T-helper 2 cell (primary cell): Measurements from ENCODE around the gene UCK1.

ENCODE experiments used
- DNase-seq, 5 experiments: peaks; one replicate each; pipeline versions ENCODE4 v3.0.0 to v3.0.0-alpha.2; 2012 to 2022

The UCK1 gene

DNA sequence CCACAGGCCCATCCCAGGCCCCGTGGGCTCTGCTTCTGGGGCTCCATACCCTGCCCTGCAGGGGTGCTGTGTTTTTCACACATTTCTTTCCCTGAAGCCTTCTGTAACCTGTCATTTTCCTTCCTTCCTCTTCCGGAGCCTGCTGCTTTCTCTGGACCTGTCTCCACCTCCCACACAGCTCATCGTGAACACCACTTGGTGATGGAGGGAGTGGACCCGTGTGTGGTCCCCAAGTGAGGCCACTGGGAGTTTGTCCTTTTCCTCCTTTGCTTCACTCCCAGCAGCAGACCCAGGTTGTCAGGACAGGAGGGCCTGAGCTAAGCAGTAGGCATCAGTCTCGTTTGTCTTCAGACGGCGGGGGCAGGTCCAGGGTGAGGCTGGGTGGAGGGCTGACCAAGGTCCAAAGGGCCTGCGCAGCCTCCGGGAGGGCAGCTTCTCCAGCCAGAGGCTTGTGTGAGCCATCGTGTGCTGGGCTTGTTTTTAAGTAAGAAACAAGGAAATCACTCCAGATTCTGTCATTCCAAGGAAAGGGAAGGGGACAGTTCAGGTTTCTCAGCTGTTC, 34.1 kb downstream of the UCK1 start:
- no peak for DNase-seq

DNA sequence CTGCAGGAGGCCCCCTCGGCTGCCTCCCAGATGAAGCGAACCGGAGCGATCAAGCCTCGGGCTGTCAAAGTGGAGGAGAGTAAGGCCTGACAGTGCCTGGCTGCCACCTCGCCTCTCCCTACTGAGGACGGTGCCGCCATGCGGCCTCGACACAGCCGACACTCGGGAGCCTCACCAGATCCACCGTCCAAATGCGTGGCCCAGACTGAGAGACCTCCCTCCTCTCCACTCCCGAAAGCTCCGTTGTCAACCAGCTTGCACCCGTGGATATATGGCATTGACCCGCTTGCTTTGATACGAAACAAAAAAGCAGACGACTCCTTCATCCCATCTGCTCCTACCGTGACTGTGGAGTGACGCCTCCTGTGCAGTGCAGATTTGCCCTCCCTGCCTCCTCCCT, 35.3 kb downstream of the UCK1 start:
- no peak for DNase-seq

DNA sequence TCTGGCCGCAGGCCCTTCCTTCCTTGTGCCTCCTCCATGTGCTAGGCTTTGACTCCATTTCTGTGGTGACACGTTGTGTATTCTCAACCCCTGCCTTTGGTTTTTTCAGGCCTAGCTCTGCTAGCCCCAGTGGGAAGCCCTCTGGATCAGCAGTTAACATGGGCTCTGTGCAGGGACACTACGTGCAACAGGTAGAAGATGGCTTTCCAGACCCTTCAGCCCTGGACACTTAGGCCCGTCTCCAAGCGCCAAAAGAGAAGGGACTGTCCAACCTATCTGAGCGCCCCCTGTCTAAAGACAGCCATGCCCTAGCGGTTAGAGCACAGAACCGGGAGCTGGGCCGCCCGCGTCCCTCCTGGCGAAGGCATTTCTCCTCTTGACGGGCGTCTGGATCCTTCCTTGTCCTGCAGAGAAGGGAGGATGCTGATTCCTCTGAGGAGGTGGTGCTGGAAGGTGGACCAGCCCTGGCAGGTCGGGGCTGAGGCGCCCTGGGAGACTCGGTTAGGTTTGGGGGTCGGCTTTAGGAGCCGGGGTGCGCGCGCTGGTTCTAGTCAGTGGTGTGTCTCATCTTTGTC, 36.7 kb downstream of the UCK1 start:
- no peak for DNase-seq

DNA sequence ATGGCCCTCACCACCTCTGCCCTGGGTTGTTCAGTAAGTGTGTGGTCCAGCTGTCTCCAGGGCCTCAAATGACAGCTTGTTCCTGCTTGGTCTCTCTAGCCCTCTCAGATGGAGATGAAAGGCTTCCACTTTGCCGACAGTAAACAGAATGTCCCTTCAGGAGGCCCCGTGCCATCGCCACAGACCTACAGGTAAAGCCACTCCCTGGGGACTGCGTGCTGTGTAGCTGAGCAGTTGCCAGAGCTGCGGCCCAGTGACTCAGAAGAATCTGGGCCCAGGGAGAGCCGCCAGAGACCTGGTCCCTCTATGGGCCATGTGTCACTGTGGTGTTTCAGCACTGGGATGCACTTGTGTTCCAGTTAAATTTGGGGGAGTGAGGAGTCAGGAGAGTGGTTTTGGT, 39.0 kb downstream of the UCK1 start:
- no peak for DNase-seq

DNA sequence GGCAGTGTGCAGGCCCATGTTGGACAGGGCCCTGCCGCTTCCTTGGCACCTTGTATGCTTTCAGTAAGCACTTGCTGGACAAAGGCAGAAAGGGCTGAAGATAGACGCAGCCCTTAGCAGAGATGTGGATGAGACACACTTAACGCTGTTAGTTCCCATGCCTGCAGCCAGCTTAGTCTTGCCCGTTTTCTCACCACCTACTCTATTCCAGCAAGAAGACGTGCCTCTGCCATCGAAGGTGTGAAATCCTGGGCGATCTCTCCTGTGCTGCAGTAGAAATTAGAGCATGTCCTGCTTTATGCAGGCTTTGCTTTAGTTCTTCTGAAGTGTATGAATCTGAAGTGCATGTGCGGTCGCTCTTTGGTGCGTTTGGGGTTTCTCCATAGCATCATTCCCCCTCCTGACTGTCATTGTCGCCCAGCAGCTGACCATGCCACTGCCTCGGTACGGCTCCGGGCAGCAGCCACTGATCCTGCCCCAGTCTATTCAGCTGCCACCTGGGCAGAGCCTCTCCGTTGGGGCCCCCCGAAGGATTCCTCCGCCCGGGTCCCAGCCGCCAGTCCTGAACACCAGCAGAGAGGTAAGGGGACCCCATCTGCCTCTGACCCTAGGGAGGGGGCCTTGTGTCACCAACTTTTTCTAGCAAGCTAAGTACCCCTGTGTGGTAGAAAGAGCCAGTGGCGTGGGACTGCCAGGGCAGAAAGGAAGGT, 39.9 kb downstream of the UCK1 start:
- no peak for DNase-seq

DNA sequence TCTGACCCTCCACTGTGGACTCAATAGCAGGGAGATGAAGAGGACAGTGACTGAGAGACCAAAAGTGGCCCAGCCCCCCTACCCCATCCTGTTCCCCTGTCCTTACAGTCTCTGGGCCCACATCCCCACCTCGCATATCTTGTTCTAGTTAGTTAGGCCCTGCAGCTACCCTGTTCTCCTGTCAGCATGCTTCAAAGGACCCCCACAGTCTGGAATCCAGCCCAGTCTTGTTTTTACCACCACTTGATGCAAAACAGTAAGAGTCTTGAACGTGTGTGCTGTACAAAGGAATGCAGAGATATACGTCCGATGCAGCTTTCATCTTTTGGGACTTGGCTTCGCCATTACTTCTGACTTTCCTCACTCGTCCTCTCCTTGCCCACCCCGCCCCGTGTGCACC, 40.5 kb downstream of the UCK1 start:
- DNase-seq = no peak

DNA sequence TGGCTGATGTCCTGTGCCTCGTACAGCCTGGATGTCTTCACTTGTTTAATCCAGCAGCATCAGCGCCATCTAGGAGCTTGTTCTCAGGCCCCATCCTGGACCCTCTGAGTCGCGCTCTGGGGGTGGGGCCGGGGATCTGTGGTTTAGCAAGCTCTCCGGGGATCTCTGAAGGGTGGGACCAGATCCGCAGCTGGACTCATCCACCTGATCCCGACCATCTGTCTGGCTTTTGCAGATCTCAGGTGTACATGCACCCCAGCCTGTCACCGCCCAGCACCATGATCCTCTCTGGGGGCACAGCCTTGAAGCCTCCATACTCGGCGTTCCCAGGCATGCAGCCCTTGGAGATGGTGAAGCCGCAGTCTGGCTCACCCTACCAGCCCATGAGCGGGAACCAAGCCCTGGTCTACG, 43.4 kb downstream of the UCK1 start:
- no peak for DNase-seq

DNA sequence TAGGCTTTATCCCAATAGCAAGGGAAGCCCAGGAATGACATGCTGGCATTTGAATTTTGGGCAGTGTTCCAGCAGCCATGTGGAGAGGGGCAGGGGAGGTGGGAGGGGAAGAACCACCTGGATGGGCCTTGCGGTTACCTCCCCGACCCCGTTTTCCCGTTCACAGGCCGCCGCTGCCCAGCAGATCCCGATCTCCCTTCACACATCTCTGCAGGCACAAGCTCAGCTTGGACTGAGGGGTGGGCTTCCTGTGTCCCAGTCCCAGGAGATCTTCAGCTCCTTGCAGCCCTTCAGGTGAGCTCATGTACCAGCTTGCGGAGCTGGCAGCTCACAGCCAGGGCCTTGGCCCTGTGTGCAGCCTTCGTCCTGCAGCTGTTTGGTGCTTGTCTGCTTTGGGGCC, 44.1 kb downstream of the UCK1 start:
- DNase-seq = no peak

DNA sequence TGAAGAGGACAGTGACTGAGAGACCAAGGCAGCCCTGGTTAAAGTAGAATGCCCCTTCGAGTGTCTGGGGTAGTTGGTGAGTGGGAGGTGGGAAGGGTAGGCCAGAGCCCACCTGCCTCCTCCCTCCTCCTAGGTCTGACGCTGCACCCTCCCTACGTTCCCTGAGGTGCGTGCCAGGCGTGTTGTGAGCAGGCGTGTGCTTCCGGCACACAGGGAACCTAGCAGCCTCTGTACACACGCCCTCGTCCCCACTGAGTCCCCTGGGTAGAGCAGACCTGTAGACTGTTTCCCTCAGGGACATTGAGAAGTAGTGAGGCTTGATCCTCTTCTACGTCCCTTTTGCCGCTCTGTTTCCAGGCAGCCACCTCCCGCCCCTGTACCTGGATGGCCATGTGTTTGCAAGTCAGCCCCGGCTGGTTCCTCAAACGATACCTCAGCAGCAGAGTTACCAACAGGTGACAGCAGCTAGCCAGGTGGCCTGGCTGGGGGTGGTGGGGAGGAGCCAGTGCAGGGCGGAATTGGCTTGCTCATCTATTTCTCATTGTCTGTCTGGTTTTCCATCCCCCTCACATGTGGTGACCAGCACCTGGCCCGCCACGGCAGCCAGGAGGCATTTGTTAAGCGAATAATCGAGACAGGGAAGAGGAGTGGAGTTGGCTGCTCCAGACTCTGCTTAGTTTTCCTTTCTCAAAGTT, 45.2 kb downstream of the UCK1 start:
- no peak for DNase-seq

DNA sequence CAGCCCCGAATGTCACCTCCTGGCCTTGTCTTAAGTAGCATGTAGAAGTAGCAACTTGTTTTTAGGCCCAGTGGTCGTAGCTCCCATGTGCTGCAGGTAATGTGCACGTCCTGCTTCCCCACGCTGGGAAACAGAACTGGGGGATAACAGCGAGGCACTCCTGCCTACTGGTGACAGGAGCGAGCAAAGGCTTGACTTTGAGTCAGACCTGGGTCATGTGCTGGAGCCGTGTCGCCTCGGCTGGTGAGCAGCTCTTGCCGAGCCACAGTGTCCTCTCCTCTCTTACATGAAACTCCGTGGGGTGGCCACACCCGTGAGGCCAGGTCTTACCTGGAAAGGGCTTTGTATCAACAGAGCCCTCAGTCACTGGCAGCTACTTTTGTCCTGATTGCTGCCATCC, 45.9 kb downstream of the UCK1 start:
- DNase-seq = no peak

DNA sequence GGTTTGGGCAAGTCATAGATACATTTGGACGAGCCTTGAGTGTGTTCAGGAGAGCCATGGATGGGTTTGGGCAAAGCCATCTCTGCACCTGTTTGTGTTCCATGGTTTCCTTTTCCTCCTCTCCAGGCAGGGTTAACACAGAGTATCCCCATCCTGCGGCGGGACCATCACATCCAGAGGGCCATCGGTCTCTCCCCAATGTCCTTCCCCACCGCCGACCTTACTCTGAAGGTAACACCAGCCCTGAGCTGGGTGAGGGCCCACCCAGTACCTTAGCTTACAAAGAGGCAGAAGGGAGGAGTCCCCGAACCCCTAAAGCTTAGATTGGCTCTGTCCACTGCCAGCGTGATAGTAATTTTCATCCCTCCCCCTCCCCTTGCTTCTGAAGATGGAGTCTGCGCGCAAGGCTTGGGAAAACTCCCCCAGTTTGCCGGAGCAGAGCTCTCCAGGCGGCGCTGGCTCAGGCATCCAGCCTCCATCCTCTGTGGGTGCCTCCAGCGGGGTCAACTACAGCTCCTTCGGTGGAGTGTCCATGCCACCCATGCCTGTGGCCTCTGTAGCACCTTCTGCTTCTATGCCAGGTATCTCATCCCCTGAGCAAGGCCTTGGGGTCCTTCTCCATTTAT, 46.4 kb downstream of the UCK1 start:
- no peak for DNase-seq

DNA sequence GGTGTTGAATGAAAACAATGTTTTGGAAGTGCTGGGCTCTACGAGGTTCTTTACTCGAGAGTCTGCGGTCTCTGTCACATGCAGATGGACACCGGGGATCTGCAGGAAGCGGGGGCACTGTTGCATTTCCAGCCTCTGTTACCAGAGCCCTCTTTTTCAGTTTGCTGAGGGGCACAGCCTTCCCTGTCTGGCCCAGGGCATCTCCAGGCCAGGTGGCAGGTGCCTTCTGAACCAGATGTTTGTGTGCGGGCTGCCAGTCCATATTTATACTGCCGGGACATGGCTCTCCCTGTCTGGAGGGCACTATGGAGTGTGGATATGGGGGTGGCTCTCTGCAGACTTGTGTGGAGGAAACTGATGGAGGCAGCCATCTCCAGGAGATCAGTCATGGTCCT, 47.0 kb downstream of the UCK1 start:
- DNase-seq = no peak

DNA sequence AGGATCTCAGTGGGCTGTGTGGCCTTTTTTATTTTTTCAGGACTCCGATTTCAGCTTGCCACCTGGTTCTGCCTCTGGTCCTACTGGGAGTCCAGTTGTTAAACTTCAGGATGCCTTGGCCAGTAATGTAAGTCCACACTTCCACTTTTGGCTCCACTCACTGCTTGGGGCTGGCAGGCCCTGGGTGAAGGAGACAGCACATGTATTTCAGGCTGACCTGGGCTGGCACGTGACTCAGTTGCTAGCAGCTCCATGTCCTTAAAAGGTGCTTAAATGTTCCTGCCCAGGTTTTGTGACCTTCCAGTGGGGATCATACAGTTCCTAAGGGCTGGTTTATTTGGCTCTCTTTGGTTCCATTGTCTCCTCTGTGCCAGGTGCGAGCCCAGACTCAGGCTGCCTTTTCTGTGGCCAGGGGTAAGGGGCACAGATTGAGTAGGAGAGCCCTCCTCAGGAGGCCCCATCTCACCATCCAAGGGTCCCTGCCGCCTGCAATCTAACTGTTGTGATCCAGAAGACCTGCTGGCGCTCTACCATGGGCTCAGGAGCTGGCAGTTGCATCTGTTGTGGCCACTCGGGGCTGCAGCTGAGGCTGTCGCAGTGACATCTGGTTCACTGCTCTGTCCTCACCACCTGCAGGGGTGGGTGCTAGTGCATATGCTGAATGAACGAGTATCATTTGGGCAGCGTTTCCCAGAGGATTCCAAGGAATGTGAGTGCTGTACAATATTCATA, 47.6 kb downstream of the UCK1 start:
- no peak for DNase-seq

DNA sequence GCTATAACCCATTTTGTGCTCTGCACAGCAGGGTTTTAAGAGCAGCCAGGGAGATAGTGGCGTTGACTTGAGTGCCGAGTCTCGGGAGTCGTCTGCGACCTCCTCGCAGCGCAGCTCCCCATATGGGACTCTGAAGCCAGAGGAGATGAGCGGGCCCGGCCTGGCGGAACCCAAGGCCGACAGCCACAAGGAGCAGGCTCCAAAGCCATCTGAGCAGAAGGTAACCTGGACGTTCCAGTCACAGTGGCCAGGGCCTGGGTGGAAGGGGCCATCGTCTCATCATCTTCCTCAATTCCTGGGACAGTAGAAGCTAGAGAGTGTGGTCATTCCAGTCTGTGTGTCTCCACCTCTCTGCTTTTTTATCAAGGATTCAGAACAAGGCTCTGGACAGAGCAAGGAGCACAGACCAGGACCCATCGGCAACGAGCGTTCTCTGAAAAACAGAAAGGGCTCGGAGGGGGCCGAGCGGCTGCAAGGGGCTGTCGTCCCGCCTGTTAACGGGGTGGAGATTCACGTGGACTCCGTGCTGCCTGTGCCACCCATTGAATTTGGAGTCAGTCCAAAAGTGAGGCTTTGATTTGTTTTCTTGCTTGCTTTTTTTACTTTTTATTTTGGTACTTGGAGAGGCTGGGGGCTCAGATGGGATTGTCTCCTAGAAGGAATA, 48.6 kb downstream of the UCK1 start:
- no peak for DNase-seq

DNA sequence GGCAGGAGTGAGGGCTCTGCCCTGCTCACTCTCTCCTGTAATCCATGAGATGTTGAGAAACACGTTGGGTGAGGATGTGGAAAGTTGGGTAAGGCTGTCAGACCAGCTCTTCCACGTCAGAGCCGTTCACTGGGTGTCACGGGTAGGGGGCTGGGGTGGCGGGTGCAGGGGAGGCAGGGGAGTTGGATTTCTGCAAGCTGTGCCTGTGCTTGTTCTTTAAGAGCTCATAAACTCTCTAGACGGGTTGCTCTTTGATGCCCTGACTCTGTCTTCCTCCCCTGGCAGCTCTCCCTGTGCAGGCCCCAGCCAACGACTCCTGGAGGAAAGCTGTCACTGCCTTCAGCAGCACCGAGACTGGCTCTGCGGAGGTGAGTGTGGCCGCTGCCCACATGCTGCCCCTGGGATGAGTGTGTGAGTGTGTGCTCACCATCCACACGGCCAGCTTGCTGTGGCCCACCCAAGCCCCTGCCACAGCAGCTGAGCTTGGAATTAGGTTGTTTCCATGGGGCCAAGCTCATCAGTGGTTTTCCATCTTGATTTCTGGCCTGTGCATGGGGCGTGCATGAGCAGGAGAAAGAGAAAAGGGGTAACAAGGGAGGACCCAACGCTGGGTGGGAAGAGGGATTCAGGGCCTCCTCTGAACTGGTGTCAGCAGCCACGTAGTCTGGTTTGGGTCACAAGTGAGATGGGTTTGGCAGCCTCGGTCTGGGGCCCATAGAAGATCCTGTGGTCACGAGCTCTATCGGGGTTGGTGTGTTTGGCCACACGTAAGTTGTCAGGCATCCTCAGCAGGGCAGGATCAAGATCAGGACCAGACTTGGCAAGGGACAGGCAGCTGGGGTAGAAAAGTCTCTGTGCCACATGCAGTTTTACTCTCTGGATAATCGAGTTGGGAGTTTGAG, 49.4 kb downstream of the UCK1 start:
- DNase-seq = no peak

DNA sequence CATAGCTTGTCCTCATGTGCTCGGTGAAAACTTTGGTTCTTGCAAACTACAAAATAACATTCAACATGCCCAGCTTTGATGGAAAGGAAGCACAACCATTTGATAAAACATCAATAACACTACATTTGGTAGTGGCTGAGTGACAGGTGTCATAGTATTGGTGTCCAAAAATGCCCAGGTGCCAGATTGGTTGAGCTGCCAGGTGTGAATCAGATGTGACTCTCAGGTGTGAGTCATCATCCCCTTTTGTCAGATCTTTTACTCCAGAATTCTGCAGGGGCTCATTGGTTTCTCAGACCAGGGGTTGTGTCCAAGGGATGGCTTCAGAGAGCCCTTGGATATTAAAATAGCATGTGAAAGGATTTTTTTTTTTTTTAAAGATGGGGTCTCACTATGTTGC, 50.8 kb downstream of the UCK1 start:
- DNase-seq = no peak

DNA sequence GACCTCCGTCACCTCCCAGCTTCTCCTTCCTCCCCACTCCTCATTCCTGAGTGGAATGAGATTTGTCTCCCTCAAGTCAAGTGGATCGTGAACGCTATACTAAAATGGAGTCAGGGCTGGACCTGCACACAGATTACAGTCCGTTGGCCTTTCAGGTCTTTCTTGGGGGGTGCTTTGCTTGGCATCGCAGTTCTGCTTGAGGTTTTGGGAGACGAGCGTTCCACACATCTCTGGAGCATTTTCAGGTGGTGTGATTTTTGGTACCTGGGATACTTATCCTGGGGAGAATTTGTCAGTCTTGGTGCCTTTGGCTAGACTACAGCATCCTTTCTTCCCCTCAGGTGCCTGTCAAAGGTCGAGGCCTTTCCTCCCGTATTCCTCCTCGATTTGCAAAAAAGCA, 52.2 kb downstream of the UCK1 start:
- no peak for DNase-seq

DNA sequence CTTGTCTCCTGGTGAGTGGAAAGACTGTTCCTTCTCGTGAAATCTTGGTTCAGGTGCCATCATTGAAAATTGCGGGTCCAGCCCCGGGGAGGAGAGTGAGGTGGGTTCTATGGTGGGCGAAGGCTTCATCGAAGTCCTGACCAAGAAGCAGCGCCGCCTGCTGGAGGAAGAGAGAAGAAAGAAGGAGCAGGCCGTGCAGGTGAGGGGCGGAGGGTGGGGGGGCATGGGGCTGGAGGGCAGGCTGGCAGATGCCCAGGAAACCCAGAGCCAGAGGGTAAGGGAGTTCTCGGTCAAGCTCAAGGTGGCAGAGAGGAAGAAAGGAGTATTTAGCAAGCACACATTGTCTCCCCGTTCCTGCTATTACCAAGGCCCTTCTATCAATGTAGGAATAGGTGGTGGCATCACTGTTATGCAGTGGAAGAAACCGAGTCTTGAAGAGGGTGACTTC, 52.6 kb downstream of the UCK1 start:
- DNase-seq = peak; percentile 12 to 48 (median 41)

DNA sequence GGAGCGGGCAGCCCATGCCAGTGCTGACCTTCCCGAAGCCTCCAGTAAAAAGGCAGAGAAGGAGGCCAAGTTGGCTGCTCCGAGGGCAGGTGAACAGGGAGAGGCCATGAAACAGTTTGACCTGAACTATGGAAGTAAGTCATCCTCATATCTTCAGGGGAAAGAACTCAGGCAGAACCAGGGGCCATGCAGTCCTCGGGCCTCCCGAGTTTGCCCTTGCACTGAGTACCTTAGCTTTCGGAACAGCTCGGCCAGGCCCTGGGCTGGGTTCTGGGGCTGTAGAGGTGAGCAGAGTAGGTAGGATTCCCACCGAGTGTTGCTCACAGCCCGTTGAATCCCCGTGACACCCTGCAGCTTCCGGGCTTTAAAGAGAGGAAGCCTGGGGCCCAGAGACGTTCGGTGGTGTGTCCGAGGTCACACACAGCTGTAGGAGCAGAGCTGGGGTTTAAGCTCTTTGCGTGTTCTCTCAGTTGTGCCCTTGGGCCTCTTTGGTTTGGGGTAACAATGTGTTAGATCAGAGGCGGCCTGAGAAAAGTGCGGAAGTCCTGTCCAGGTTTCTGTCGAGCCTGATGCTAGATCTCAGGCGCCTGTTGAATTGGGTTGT, 53.1 kb downstream of the UCK1 start:
- DNase-seq = no peak

DNA sequence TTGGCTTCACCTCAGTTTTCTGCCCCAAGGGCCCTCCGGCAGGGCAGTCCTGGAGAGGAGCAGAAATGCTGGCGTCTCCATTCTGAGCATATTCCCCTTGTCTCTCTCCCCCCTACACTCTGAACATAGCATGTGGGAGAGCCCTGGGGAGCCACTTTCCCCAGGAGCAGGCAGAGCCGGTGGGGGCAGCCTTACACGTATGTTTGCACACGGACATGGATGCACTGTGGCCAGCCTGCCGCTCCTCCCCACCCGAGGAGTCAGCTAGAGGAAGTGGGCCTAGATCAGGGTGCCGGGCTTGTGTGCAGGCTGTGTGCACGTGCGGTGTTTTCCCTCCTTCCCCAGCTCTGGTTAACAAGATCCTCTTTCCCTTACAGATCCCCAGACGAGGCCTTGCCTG, 53.7 kb downstream of the UCK1 start:
- DNase-seq = no peak
